Measurements from ENCODE around the gene MCEE. TPM values are rescaled to one million over a fixed set of nuclear protein-coding genes. Genes with fewer than 3 reads are reported as not detected.
"Not testable (repeated sequence)": the region's sequence is repeated elsewhere in the genome, so short reads cannot be mapped to it uniquely, and the experiment has no call there.

Gene MCEE
- total and polyA plus RNA-seq, 7 donors = 10.9 to 27.4 (median 16.3) TPM

DNA sequence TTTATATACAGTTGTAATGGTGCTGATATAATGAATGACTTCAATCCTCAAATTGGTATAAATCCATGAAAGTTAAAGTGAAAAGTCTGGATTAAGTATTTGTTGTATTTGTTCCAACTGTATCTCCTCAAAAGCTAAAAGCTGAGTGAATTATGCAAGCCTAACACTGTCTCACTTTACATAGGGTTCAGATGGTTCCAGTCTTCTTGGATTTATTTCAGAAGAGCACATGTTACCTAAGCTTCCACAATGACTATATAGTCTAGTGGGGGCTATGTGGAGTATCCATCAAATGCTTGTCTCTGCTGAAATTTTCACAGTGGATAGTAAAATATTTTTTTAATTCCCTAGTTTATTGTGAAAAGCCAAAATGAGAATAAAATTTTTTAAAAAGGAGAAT is 13.0 kb downstream of the MCEE start:
- no peaks in the 10 kb centered on the region for H3K9me3 ChIP-seq
- TF ChIP-seq, protein P1, sequence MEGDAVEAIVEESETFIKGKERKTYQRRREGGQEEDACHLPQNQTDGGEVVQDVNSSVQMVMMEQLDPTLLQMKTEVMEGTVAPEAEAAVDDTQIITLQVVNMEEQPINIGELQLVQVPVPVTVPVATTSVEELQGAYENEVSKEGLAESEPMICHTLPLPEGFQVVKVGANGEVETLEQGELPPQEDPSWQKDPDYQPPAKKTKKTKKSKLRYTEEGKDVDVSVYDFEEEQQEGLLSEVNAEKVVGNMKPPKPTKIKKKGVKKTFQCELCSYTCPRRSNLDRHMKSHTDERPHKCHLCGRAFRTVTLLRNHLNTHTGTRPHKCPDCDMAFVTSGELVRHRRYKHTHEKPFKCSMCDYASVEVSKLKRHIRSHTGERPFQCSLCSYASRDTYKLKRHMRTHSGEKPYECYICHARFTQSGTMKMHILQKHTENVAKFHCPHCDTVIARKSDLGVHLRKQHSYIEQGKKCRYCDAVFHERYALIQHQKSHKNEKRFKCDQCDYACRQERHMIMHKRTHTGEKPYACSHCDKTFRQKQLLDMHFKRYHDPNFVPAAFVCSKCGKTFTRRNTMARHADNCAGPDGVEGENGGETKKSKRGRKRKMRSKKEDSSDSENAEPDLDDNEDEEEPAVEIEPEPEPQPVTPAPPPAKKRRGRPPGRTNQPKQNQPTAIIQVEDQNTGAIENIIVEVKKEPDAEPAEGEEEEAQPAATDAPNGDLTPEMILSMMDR (IDR thresholded peaks at IDR 0.05) = no peak
- peak in 1 of 4 donors; percentile 82 for ATAC-seq
- intact Hi-C loops (cut with DNase I) = no loop called here
- peaks cover 0 to 74% of the 10 kb centered on the region in 2 donors for H3K36me3 ChIP-seq (ENCODE audit: insufficient read depth in 1 of 2, low read depth in 1 of 2)
- H3K27ac ChIP-seq = no peak overlapping the region
- no peaks in the 10 kb centered on the region for H3K27me3 ChIP-seq (ENCODE audit: insufficient read depth in 3 of 3, low read length in 2 of 3)
- no peak overlapping the region for H3K4me3 ChIP-seq
- no peak for DNase-seq
- H3K4me1 ChIP-seq = peaks cover 7% of the 10 kb centered on the region

DNA sequence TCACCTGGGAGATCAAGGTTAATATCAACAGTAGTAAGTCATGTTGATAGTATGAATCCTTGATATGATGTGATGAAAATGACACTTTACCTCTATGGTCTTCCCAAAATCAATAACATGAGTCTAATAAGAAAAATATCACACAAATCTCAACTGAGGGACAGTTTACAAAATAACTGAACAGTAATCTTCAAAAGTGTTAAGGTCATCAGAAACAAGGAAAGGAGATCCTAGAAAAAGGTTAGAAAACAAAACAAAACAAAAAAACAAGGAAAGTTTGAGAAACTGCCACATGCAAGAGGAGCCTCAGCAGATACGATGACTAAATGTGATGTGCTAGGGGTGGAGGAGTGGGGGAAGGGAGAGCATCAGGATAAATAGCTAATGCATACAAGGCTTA is 16.2 kb downstream of the MCEE start:
- intact Hi-C loops (cut with DNase I) = no loop called here
- TF ChIP-seq, protein P1 (IDR thresholded peaks at IDR 0.05) = no peak
- Histone ChIP-seq H3K27ac (no peak overlapping the region), H3K27me3 (ENCODE audit: insufficient read depth in 3 of 3, low read length in 2 of 3) (no peaks in the 10 kb centered on the region), H3K4me3 (no peak overlapping the region), H3K4me1 (peaks cover 7% of the 10 kb centered on the region), H3K36me3 (ENCODE audit: insufficient read depth in 1 of 2, low read depth in 1 of 2) (peaks cover 2 to 60% of the 10 kb centered on the region in 2 donors), H3K9me3 (no peaks in the 10 kb centered on the region)
- 68 to 85% (median 82%) methylated on average over 1 of the region's 1 CpG for WGBS, 3 donors
- DNase-seq = no peak
- no peak for ATAC-seq

DNA sequence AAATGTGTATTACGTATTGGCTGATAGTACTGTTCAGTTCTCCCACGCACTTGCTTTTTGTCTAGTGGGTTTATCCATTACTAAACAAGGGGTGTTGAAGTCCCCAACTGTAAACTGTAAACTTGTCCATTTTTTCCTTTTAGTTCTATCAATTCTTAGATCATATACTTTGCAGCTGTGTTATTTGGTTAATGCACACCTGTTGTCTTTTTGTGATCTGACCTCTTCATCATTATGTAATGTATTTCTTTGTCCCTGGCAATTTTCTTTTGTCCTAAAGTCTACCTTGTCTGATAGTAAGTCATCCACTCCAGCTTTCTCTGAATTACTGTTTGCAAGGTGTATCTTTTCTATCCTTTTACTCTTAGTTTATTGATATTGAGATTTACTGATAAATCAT is 21.9 kb downstream of the MCEE start:
- DNase-seq (no peak), ATAC-seq (no peak)
- Histone ChIP-seq H3K36me3 (ENCODE audit: insufficient read depth in 1 of 2, low read depth in 1 of 2) (peaks cover 2 to 36% of the 10 kb centered on the region in 2 donors), H3K4me3 (no peak overlapping the region), H3K27me3 (ENCODE audit: insufficient read depth in 3 of 3, low read length in 2 of 3) (no peaks in the 10 kb centered on the region), H3K27ac (no peak overlapping the region), H3K4me1 (no peaks in the 10 kb centered on the region), H3K9me3 (no peaks in the 10 kb centered on the region)
- intact Hi-C loops (cut with DNase I) = no loop called here
- TF ChIP-seq, protein P1 (IDR thresholded peaks at IDR 0.05) = no peak
- WGBS, 3 donors = 90 to 94% (median 92%) methylated on average over 2 of the region's 2 CpGs

DNA sequence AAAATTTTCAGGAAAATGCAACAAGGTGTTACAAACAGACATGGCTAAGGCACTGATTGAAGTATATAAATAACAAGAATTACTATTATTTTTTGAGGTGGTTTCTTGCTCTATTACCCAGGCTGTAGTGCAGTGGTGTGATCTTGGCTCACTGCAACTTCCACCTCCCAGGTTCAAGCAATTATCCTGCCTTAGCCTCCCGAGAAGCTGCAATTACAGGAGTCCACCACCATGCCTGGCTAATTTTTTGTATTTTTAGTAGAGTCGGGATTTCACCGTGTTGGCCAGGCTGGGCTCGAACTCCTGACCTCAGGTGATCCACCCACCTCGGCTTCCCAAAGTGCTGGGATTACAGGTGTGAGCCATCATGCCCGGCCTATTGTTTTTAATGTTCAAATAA is 23.6 kb downstream of the MCEE start:
- not testable (repeated sequence) for H3K27me3 ChIP-seq (ENCODE audit: insufficient read depth in 3 of 3, low read length in 2 of 3)

DNA sequence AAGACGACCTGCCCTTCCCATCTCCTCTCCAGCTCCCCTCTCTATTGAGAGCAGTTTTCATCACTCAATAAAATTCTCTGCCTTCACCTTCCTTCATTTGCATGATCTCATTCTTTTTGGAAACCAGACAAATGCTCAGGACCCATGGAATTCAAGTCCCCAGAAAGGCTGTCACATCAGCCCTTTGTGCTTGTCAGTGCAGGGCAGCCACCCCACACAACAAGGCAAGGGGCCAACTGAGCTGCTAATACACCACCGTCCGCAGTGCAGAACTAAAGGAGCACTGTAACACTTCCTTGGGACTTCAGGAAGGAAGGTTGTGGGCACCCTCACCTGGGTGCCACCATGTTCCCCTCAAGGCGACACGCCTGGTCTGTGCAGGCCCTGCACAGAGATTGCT is 26.2 kb downstream of the MCEE start:
- H3K4me3 ChIP-seq = no peak overlapping the region
- WGBS, 3 donors = 79 to 86% (median 86%) methylated on average over 5 of the region's 5 CpGs
- H3K27me3 ChIP-seq (ENCODE audit: insufficient read depth in 3 of 3, low read length in 2 of 3) = no peaks in the 10 kb centered on the region
- peaks cover 0 to 17% of the 10 kb centered on the region in 2 donors for H3K36me3 ChIP-seq (ENCODE audit: insufficient read depth in 1 of 2, low read depth in 1 of 2)
- TF ChIP-seq, protein P1 (IDR thresholded peaks at IDR 0.05) = no peak
- intact Hi-C loops (cut with DNase I) = loop anchor here in 1 of 2 donors (5.0 kb wide), 1 partner anchor 83 kb away; no protein-coding TSS in a partner anchor
- DNase-seq (no peak), ATAC-seq (no peak)
- H3K27ac ChIP-seq = no peak overlapping the region
- no peaks in the 10 kb centered on the region for H3K9me3 ChIP-seq
- no peaks in the 10 kb centered on the region for H3K4me1 ChIP-seq

More for the DNA sequence above, 23.6 kb downstream of the MCEE start:
- H3K4me3 ChIP-seq; H3K27ac ChIP-seq; DNase-seq; intact Hi-C loops (cut with DNase I); ATAC-seq; H3K9me3 ChIP-seq; H3K4me1 ChIP-seq: not testable (repeated sequence)
- H3K36me3 ChIP-seq (ENCODE audit: insufficient read depth in 1 of 2, low read depth in 1 of 2) = peaks cover 2 to 33% of the 10 kb centered on the region in 2 donors
- 86 to 88% (median 86%) methylated on average over 6 of the region's 6 CpGs for WGBS, 3 donors

Measured in psoas muscle (tissue), 8 donors.